OCI-LY1 (cell line): Measurements from ENCODE around the gene TMEM37.

Source experiments
- H2AFZ ChIP-seq: fragments of 200-600 bp; sonication (generic), shearing (Covaris generic); 2 replicates; pipeline ENCODE4 v1.6.0; 2014; ENCODE audit warnings: antibody characterized with exemption, mild to moderate bottlenecking, low read length
- H3F3A ChIP-seq: fragments of 200-600 bp; sonication (generic), shearing (Covaris generic); 2 replicates; pipeline ENCODE4 v1.6.0; 2014; ENCODE audit warnings: mild to moderate bottlenecking, antibody characterized with exemption, low read length, moderate library complexity; ENCODE audit not compliant: insufficient read depth
- H3K27ac ChIP-seq: fragments of 200-600 bp; sonication (generic); 2 replicates; pipeline ENCODE4 v1.5.1; 2014; ENCODE audit warnings: low read length, mixed run types, mild to moderate bottlenecking, low read depth; ENCODE audit not compliant: poor library complexity, severe bottlenecking
- H3K27me3 ChIP-seq: fragments of 200-600 bp; sonication (generic); 2 replicates; pipeline ENCODE4 v1.6.0; 2014; ENCODE audit warnings: antibody characterized with exemption, mild to moderate bottlenecking, low read length, moderate library complexity; ENCODE audit not compliant: insufficient read depth
- H3K36me3 ChIP-seq: fragments of 200-600 bp; sonication (generic); 2 replicates; pipeline ENCODE4 v1.6.1; 2014; ENCODE audit warnings: mild to moderate bottlenecking, antibody characterized with exemption, low read length, moderate library complexity, mixed read lengths; ENCODE audit not compliant: insufficient read depth
- H3K4me1 ChIP-seq: fragments of 200-600 bp; sonication (generic); 2 replicates; pipeline ENCODE4 v1.5.1; 2014; ENCODE audit warnings: mild to moderate bottlenecking, low read length, moderate library complexity; ENCODE audit not compliant: insufficient read depth, severe bottlenecking
- H3K4me2 ChIP-seq: fragments of 200-600 bp; sonication (generic), shearing (Covaris generic); 2 replicates; pipeline ENCODE4 v1.6.1; 2014; ENCODE audit warnings: low read length
- H3K4me3 ChIP-seq: fragments of 200-600 bp; sonication (generic); 2 replicates; pipeline ENCODE4 v1.5.1; 2014; ENCODE audit warnings: low read length, low read depth, mild to moderate bottlenecking, mixed read lengths; ENCODE audit not compliant: poor library complexity, severe bottlenecking
- H3K79me2 ChIP-seq: fragments of 200-600 bp; shearing (Covaris generic); 2 replicates; pipeline ENCODE4 v1.6.1; 2016; ENCODE audit warnings: mixed run types, low read length, mixed read lengths; ENCODE audit not compliant: insufficient read depth
- H3K9ac ChIP-seq: fragments of 200-600 bp; sonication (generic), shearing (Covaris generic); 2 replicates; pipeline ENCODE4 v1.6.1; 2014; ENCODE audit warnings: mild to moderate bottlenecking, low read length, mixed read lengths
- H3K9me2 ChIP-seq: fragments of 200-600 bp; sonication (generic), shearing (Covaris generic); 2 replicates; pipeline ENCODE4 v1.6.1; 2014; ENCODE audit warnings: low read depth, mild to moderate bottlenecking, low read length, mixed read lengths
- H3K9me3 ChIP-seq: fragments of 200-600 bp; shearing (Covaris generic); 2 replicates; pipeline ENCODE4 v1.6.1; 2014; ENCODE audit warnings: low read length, mixed read lengths
- H4K20me1 ChIP-seq: fragments of 200-600 bp; sonication (generic), shearing (Covaris generic); 2 replicates; pipeline ENCODE4 v1.6.0; 2016; ENCODE audit warnings: mild to moderate bottlenecking, low read length; ENCODE audit not compliant: insufficient read depth
- CTCF ChIP-seq: fragments of 200-600 bp; sonication (generic), shearing (Covaris generic); IDR thresholded peaks from 2 replicates; pipeline ENCODE4 v1.5.1; 2017; ENCODE audit warnings: mild to moderate bottlenecking, antibody characterized with exemption, low read length, moderate library complexity, mixed read lengths
- EZH2 ChIP-seq: fragments of 200-600 bp; sonication (generic), shearing (Covaris generic); IDR thresholded peaks from 2 replicates; pipeline ENCODE4 v1.8.0; 2017; ENCODE audit warnings: borderline replicate concordance, mixed run types, mild to moderate bottlenecking, antibody characterized with exemption, low read length, moderate library complexity, mixed read lengths

TMEM37 gene

GRCh38 chr2:119432851-119433522 is 1.3 kb downstream of the TMEM37 start:
- H3K4me1 ChIP-seq, result peaks cover 10% of the 10 kb centered on the region
- no peaks in the 10 kb centered on the region for H3K36me3 ChIP-seq
- H2AFZ ChIP-seq, result no peak overlapping the region
- no peak for TF ChIP-seq CTCF
- TF ChIP-seq EZH2, result no peak
- H3K27me3 ChIP-seq, result peaks cover 13% of the 10 kb centered on the region
- H3K9ac ChIP-seq, result no peak overlapping the region
- no peak overlapping the region for H3K4me3 ChIP-seq
- H3K9me2 ChIP-seq, result no peaks in the 10 kb centered on the region
- H4K20me1 ChIP-seq, result no peaks in the 10 kb centered on the region
- H3F3A ChIP-seq, result no peaks in the 10 kb centered on the region
- no peaks in the 10 kb centered on the region for H3K9me3 ChIP-seq
- H3K79me2 ChIP-seq, result no peaks in the 10 kb centered on the region
- no peak overlapping the region for H3K4me2 ChIP-seq
- H3K27ac ChIP-seq, result no peak overlapping the region

- H3F3A ChIP-seq, result no peaks in the 10 kb centered on the region
- H3K27me3 ChIP-seq, result peaks cover 13% of the 10 kb centered on the region
- H4K20me1 ChIP-seq, result no peaks in the 10 kb centered on the region
- no peak overlapping the region for H3K9ac ChIP-seq
- H3K4me2 ChIP-seq, result no peak overlapping the region
- no peaks in the 10 kb centered on the region for H3K36me3 ChIP-seq
- no peaks in the 10 kb centered on the region for H3K9me2 ChIP-seq
- H3K4me3 ChIP-seq, result no peak overlapping the region
- no peaks in the 10 kb centered on the region for H3K79me2 ChIP-seq
- H3K4me1 ChIP-seq, result peaks cover 10% of the 10 kb centered on the region
- no peak overlapping the region for H2AFZ ChIP-seq
- no peaks in the 10 kb centered on the region for H3K9me3 ChIP-seq
- TF ChIP-seq EZH2 (no peak), CTCF (no peak)
- H3K27ac ChIP-seq, result no peak overlapping the region
These were observed 2.1 kb downstream of the TMEM37 start for GRCh38 chr2:119433636-119434327.

- no peak overlapping the region for H3K4me2 ChIP-seq
- no peak overlapping the region for H2AFZ ChIP-seq
- H4K20me1 ChIP-seq, result no peaks in the 10 kb centered on the region
- no peaks in the 10 kb centered on the region for H3K79me2 ChIP-seq
- H3K27me3 ChIP-seq, result peaks cover 13% of the 10 kb centered on the region
- H3F3A ChIP-seq, result no peaks in the 10 kb centered on the region
- H3K36me3 ChIP-seq, result no peaks in the 10 kb centered on the region
- peaks cover 10% of the 10 kb centered on the region for H3K4me1 ChIP-seq
- no peak for TF ChIP-seq EZH2
- TF ChIP-seq CTCF, result no peak
- no peak overlapping the region for H3K27ac ChIP-seq
- H3K9ac ChIP-seq, result no peak overlapping the region
- H3K4me3 ChIP-seq, result no peak overlapping the region
- H3K9me2 ChIP-seq, result no peaks in the 10 kb centered on the region
- H3K9me3 ChIP-seq, result no peaks in the 10 kb centered on the region
These were observed 3.0 kb downstream of the TMEM37 start for GRCh38 chr2:119434664-119435063.
